ENCODE measurements around the gene CDCP1.

The CDCP1 gene

DNA sequence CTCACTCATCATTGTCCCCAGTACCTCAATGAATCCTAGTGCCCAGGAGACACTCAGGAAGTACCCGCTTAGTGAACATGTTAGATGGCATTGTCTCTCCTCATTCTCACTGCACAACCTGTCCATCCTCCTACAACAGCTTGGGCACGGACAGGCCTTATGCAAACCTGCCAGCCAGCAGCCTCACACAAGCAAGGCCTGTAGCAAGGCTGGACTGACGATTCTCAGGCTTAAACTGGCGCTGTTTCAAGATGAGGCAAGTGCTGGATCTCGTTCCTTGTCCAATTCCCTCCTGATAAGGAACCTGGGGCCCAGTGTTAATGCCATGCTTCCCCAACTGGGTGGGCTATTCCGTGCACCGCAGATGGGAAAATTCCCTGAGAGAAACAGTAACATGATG lies 59.0 kb downstream of the CDCP1 start:
- TF ChIP-seq, protein P1, sequence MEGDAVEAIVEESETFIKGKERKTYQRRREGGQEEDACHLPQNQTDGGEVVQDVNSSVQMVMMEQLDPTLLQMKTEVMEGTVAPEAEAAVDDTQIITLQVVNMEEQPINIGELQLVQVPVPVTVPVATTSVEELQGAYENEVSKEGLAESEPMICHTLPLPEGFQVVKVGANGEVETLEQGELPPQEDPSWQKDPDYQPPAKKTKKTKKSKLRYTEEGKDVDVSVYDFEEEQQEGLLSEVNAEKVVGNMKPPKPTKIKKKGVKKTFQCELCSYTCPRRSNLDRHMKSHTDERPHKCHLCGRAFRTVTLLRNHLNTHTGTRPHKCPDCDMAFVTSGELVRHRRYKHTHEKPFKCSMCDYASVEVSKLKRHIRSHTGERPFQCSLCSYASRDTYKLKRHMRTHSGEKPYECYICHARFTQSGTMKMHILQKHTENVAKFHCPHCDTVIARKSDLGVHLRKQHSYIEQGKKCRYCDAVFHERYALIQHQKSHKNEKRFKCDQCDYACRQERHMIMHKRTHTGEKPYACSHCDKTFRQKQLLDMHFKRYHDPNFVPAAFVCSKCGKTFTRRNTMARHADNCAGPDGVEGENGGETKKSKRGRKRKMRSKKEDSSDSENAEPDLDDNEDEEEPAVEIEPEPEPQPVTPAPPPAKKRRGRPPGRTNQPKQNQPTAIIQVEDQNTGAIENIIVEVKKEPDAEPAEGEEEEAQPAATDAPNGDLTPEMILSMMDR (conservative IDR thresholded peaks at IDR 0.05): no peak

DNA sequence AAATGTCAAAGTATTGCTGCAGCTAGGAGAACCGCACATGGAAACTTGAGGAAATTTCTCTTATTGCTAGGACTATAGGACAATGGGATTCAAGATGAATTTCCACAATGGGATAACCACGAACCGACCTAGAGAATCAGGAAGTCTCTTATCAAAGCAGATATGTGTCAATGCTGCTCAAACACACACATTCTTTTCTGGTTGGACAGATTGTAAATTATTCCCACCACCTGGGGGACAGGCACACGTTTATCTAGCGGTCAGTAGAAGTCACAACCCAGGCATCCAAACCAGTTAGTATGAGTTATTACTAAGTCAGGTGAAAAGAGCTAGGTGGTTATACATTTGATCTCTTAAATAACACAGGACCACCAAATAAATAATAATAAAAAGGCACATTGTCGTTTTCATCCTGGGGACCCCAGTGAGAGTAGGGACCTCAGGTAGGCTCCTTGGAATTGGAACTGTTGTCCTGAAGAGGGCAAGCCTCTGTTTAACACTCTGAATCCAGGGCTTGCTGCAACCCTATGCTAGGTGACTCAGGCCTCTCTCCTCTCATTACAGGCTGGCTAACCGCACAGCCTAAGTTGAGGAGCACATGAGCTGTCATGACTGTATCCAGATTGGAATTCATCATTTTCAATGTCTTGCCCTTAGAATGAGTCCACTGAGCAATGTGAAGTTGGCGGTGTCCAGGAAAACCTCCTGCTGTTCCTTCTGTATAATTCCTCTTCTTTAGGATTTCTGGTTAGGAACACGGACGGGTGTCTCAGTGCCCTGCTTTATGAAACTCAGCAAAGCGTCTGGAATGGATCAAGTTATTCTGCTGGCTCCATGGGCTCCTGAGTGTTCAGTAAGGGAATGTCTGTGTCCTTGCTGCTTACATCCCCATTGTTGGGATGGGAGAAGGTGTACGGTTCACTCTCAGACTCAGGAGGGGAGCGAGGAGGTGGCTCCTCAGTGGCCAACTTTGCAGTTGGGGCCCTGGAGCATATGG lies 61.1 kb downstream of the CDCP1 start:
- TF ChIP-seq, protein P1 (conservative IDR thresholded peaks at IDR 0.05): no peak
- H3K27ac ChIP-seq: no peak overlapping the region

More for the DNA sequence above, 59.0 kb downstream of the CDCP1 start:
- peak overlapping the region; percentile 75 for H3K27ac ChIP-seq

DNA sequence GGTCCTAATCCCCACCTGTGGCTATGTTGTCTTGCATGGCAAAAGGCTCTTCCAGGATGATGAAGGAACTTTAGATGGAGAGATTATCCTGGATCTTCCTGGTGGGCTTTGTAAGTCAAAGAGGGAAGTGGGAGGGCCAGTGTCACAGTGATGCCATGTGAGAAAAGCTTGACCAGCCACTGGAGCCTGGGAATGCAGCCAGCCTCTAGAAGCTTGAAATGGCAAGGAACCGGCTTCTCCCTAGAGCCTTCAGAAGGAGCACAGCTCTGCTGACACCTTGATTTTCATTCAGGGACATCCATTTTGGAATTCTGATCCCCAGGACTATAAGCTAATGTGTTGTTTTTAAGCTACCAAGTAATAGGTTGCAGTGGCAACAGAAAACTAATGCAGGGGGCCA lies 61.8 kb downstream of the CDCP1 start:
- H3K27ac ChIP-seq: no peak overlapping the region
- TF ChIP-seq, protein P1 (conservative IDR thresholded peaks at IDR 0.05): no peak

DNA sequence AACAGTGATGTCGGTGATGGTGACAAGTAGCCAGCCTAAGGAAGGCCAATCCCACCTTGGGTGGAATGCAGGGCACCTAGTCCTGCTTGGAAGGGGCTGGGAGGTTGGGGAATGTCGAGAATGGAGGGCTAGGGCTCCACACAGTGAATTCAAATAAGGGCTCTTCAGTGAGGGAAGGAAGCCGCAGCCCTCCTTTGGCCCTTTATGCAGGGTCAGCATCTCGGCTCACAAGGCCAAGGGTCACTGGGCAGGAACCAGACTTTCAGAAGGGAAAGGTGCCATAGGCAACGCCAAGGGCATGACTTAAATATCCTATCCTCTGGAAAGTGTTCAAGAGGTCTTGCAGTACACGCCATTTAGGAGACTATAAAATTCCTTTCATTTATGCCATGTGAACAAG lies 63.2 kb downstream of the CDCP1 start:
- TF ChIP-seq, protein P1 (conservative IDR thresholded peaks at IDR 0.05): no peak
- H3K27ac ChIP-seq: no peak overlapping the region

DNA sequence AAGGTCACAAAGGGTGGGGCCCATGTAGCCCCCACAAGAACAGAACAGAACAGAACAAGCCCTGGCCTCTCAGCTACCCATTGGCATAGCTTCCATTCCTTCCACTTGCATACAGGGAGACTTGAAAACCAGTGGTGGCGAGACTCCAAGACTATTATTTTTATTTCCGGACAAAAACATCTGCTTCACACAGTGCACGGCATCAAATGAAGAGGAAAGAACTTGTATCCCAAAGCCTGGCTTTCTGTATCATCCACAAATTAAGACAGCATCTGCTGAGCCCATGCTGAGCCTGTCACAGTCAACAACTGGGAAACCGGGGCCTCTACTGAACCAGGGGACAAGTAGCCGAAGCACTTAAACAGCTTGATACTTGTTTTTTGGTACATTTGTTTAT lies 64.0 kb downstream of the CDCP1 start:
- H3K27ac ChIP-seq: no peak overlapping the region
- TF ChIP-seq, protein P1 (conservative IDR thresholded peaks at IDR 0.05): no peak

DNA sequence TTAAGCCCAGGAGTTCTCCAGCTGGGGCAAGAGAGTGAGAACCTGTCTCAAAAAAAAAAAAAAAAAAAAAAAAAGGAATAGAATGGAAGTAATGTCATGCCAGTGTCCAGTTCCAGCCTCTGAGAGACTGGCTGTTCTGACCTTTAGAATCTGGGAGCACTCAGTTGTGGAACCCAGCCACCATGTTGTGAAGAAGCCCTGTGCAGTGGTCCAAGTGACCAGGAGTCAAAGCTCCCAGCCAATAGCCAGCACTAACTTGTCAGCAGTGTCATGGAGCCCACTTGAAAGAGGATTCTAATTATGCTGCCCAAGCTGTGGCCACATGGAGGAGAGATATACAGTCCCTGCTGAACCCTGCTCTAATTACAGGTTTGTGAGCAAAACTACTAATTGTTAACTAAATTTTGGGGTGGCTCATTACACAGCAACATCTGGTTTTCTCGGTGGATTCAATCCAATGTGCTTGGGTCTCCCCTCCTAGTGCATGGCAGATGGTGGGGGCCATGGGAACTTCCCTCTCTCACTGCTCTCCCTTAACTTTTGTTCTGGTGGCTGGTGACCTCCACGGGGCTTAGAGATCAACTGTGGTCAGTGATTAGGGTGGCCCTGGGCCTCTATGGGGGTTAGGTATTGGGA lies 64.6 kb downstream of the CDCP1 start:
- TF ChIP-seq, protein P1 (conservative IDR thresholded peaks at IDR 0.05): no peak
- no peak overlapping the region for H3K27ac ChIP-seq

DNA sequence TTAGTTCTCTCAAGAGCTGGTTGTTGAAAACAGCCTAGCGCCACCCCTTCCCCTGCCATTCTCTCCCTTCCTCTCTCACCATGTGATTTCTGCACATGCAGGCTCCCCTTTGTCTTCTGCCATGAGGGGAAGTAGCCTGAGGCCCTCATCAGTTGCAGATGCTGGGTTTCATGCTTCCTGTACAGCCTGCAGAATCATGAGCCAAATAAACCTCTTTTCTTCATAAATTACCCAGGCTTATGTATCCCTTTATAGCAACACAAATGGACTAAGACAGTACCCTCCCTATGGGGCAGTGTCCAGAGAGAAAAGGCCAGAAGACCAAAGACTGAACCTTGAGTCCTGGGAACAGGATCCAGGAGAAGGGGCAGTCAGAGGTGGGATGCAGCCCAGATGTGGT lies 65.4 kb downstream of the CDCP1 start:
- no peak overlapping the region for H3K27ac ChIP-seq
- TF ChIP-seq, protein P1 (conservative IDR thresholded peaks at IDR 0.05): no peak

Measured in VCaP (cell line).